Cardiac fibroblast (primary cell): Measurements from ENCODE around the gene SYT8.

Experiments used
- DNase-seq, 2 donors: peaks; one replicate each; pipeline versions ENCODE4 v3.0.0 to v3.0.0-alpha.2; 2010; ENCODE audit warnings: low read depth in 2 of 2
- H3K4me3 ChIP-seq, 2 donors: replicated peaks in 1 of 2; 1 replicate in 1 of 2; 2 replicates in 1 of 2; pipeline ENCODE4 v1.5.1; 2011; ENCODE audit warnings: low read depth in 2 of 2, low read length in 2 of 2, mild to moderate bottlenecking in 2 of 2, moderate library complexity in 1 of 2
- CTCF ChIP-seq: IDR thresholded peaks from one replicate; pipeline ENCODE4 v1.5.1; 2011; ENCODE audit warnings: low read depth, mild to moderate bottlenecking, low read length, inconsistent platforms

SYT8 gene

GRCh38 chr11:1837171-1838076 is 2.6 kb downstream of the SYT8 start:
- peak; percentile 55 to 78 for DNase-seq
- TF ChIP-seq CTCF = peak; percentile 94
- H3K4me3 ChIP-seq = no peak overlapping the region

GRCh38 chr11:1838077-1838425 is 3.3 kb downstream of the SYT8 start:
- peak in 1 of 2 donors; percentile 12 for DNase-seq
- TF ChIP-seq CTCF = no peak
- H3K4me3 ChIP-seq = no peak overlapping the region

GRCh38 chr11:1838426-1839144 is 3.8 kb downstream of the SYT8 start, which contains the start of gene TNNI2:
Gene TNNI2, plus strand, starts transcription at chr11:1838981. Its CDS starts 716 bp downstream, at chr11:1839697.
- TF ChIP-seq CTCF = no peak
- DNase-seq = no peak
- no peak within 1 kb of the TSS for H3K4me3 ChIP-seq

- DNase-seq = no peak
- no peak overlapping the region for H3K4me3 ChIP-seq
- TF ChIP-seq CTCF = no peak
Measured at GRCh38 chr11:1839204-1839923, 4.6 kb downstream of the SYT8 start.

GRCh38 chr11:1839924-1840779 is 5.4 kb downstream of the SYT8 start:
- H3K4me3 ChIP-seq = no peak overlapping the region
- DNase-seq = no peak
- TF ChIP-seq CTCF = no peak
